A673 (cell line): ENCODE measurements around the gene ZNF408. TPM values are rescaled to one million over a fixed set of nuclear protein-coding genes. Genes with fewer than 3 reads are reported as not detected.

ENCODE experiments used
- BruUV-seq: library from RNA; stranded (reverse); fragments of 400-500 nt; replicated peaks from 2 replicates; lab custom pipeline; 2021; lab: Mats Ljungman, UMichigan
- CTCF ChIA-PET: fragments of 300-600 bp; sonication (Branson Sonifier 250); formaldehyde crosslinking; loops from one replicate; lab custom pipeline; 2022; ENCODE audit warnings: antibody characterized with exemption; lab: Charles Lee
- POLR2A ChIA-PET: fragments of 300-600 bp; sonication (Branson Sonifier 250); formaldehyde crosslinking; loops from one replicate; lab custom pipeline; 2022; ENCODE audit warnings: antibody characterized with exemption; ENCODE audit not compliant: low non-redundant PET; lab: Charles Lee
- DNase-seq: peaks from one replicate; pipeline ENCODE4 v3.0.0-alpha.2; 2015; ENCODE audit warnings: low spot score
- H3K27ac ChIP-seq: fragments of 200-600 bp; sonication (generic); 2 replicates; pipeline ENCODE4 v1.5.1; 2016; ENCODE audit warnings: mixed run types, low read depth, mild to moderate bottlenecking, mixed read lengths, antibody characterized with exemption, low read length; ENCODE audit not compliant: poor library complexity, severe bottlenecking
- H3K27me3 ChIP-seq: fragments of 200-600 bp; sonication (generic); replicated peaks from 2 replicates; pipeline ENCODE4 v1.6.1; 2017; ENCODE audit warnings: mixed run types, low read depth, mild to moderate bottlenecking, mixed read lengths, antibody characterized with exemption, low read length; ENCODE audit not compliant: insufficient read depth, poor library complexity
- H3K36me3 ChIP-seq: fragments of 200-600 bp; sonication (generic); 2 replicates; pipeline ENCODE4 v1.6.1; 2016; ENCODE audit warnings: mixed run types, mild to moderate bottlenecking, mixed read lengths, antibody characterized with exemption, low read length; ENCODE audit not compliant: insufficient read depth, poor library complexity, severe bottlenecking
- H3K4me1 ChIP-seq: fragments of 200-600 bp; sonication (generic); 2 replicates; pipeline ENCODE4 v1.6.1; 2017; ENCODE audit warnings: mixed run types, mild to moderate bottlenecking, mixed read lengths, antibody characterized with exemption, low read length; ENCODE audit not compliant: insufficient read depth, poor library complexity, severe bottlenecking
- H3K4me3 ChIP-seq: fragments of 200-600 bp; sonication (generic); 2 replicates; pipeline ENCODE4 v1.5.1; 2016; ENCODE audit warnings: low read depth, mixed run types, mild to moderate bottlenecking, mixed read lengths, low read length; ENCODE audit not compliant: poor library complexity, severe bottlenecking
- H3K9me3 ChIP-seq: fragments of 200-600 bp; sonication (generic); 2 replicates; pipeline ENCODE4 v1.6.1; 2016; ENCODE audit warnings: mixed run types, low read depth, mild to moderate bottlenecking, mixed read lengths, antibody characterized with exemption, low read length; ENCODE audit not compliant: poor library complexity, severe bottlenecking
- EZH2 ChIP-seq: fragments of 200-600 bp; sonication (generic); IDR thresholded peaks from 2 replicates; pipeline ENCODE4 v1.6.1; 2017; ENCODE audit warnings: borderline replicate concordance, low read depth, mild to moderate bottlenecking, mixed read lengths, antibody characterized with exemption, low read length; ENCODE audit not compliant: poor library complexity, severe bottlenecking
- intact Hi-C: fragments of 100-400 bp; cut with micrococcal nuclease; formaldehyde crosslinking; loops from one replicate; pipeline ENCODE4 v1.10.0; 2022; ENCODE audit not compliant: unreplicated experiment
- total RNA-seq: library from RNA; stranded (reverse); gene quantifications from 2 replicates; pipeline ENCODE4 v1.2.3, GENCODE V29; 2021
- TF ChIP-seq, protein P1 (sequence below): fragments of 300-800, 200-600 bp; sonication (generic); conservative IDR thresholded peaks from 2 replicates; pipeline ENCODE4 v1.5.1; 2017; ENCODE audit warnings: low read depth, mild to moderate bottlenecking, antibody characterized with exemption, low read length, moderate library complexity, mixed read lengths

The ZNF408 gene
- total RNA-seq, 1 experiment from 2014 or later, result 40.1 TPM

DNA sequence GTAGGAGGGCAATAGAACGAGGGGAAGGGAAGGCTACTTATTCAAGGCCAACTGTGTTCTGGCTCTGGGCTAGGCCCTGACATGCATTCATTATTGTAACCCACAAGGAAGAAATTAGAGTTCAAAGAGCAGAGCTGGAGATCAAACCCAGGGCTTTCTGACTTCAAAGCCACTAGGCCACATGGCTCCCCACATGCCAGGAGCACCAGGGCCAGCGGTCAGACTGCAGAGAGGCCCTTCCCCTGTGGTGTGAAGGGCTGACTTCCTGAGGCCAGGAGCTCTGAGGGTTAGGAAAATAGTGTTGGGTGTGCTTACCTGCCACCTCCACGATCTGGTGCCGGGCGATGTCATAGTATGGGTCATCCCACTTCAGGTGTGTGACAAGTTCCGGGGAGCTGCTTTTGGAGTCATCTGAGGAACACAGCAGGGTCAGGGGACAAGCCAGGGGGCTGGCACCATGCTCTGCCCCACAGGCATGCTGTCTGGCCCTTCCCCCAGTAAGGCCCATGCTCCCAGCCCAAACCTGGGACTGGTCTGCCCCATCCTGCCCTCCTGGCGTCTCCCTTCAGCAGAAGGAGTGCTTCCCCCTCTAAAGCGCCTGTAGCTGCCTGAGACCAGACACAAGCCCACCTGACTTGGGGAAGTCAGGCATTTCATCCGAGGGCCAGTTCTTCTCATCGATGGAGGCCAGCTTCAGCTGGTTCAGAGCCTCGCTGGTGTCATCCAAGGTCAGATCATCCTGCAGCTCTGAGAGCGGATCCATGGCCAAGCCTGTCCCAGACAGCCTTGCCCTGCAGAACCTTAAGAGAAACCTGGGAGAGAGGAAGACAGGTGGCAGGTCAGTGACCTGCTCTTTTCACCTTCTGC is 5.3 kb upstream of the ZNF408 start:
- Histone ChIP-seq H3K9me3 (no peaks in the 10 kb centered on the region), H3K27me3 (no peaks in the 10 kb centered on the region), H3K27ac (no peak overlapping the region), H3K4me1 (no peaks in the 10 kb centered on the region), H3K4me3 (no peak overlapping the region), H3K36me3 (peaks cover 26% of the 10 kb centered on the region)
- TF ChIP-seq EZH2, result no peak
- TF ChIP-seq, protein P1, sequence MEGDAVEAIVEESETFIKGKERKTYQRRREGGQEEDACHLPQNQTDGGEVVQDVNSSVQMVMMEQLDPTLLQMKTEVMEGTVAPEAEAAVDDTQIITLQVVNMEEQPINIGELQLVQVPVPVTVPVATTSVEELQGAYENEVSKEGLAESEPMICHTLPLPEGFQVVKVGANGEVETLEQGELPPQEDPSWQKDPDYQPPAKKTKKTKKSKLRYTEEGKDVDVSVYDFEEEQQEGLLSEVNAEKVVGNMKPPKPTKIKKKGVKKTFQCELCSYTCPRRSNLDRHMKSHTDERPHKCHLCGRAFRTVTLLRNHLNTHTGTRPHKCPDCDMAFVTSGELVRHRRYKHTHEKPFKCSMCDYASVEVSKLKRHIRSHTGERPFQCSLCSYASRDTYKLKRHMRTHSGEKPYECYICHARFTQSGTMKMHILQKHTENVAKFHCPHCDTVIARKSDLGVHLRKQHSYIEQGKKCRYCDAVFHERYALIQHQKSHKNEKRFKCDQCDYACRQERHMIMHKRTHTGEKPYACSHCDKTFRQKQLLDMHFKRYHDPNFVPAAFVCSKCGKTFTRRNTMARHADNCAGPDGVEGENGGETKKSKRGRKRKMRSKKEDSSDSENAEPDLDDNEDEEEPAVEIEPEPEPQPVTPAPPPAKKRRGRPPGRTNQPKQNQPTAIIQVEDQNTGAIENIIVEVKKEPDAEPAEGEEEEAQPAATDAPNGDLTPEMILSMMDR, result no peak
- ChIA-PET CTCF (no interaction called here), POLR2A (no interaction called here)
- intact Hi-C loops, result no loop called here
- DNase-seq, result no peak
- BruUV-seq, result no TSS peak

DNA sequence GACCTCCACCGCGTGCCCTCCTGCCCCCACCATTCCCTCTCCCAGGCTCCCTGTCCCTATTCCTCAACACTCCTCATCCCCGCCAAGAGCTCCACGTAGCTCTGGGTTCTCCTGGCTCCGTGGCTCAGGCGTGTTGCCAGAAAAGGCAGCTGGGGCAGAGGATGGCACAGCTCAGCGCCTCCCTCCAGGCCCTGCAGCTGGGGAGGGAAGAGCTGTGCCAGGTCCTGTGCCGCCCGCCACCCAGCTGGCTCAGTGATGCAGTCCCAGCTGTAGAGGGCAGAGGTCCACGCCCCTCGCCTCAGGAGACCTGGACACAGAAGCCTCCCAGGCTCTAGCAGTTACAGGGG is 4.6 kb upstream of the ZNF408 start:
- TF ChIP-seq, protein P1, result no peak
- no peak for TF ChIP-seq EZH2
- no peaks in the 10 kb centered on the region for H3K9me3 ChIP-seq
- H3K4me3 ChIP-seq, result no peak overlapping the region
- no peak for DNase-seq
- no peaks in the 10 kb centered on the region for H3K4me1 ChIP-seq
- H3K36me3 ChIP-seq, result peaks cover 26% of the 10 kb centered on the region
- BruUV-seq, result no TSS peak
- ChIA-PET POLR2A (no interaction called here), CTCF (no interaction called here)
- no peaks in the 10 kb centered on the region for H3K27me3 ChIP-seq
- intact Hi-C loops, result no loop called here
- H3K27ac ChIP-seq, result no peak overlapping the region

DNA sequence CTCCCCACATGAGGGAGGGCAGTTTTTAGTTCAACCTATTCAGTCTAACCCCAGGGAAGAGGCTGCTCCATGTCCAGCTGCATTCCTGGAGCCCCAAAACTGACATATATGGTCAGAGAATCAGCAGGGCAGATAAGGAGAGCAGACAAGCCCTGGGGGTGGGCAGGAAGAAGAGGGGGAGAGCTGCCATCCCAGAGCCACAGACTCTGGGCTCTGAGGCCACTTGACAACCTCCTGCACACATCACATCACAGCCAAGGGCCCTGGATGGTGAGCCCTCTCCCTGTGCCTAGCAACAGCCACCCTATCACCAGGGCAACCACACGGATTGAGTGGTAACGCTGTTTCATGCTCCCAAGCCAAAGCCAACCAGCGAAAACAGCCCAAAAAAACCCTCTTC is 3.5 kb upstream of the ZNF408 start:
- Histone ChIP-seq H3K4me1 (peaks cover 6% of the 10 kb centered on the region), H3K36me3 (peaks cover 28% of the 10 kb centered on the region), H3K27me3 (no peaks in the 10 kb centered on the region), H3K9me3 (no peaks in the 10 kb centered on the region), H3K4me3 (no peak overlapping the region), H3K27ac (no peak overlapping the region)
- no peak for DNase-seq
- BruUV-seq, result no TSS peak
- POLR2A ChIA-PET, result no interaction called here
- TF ChIP-seq EZH2, result no peak
- TF ChIP-seq, protein P1, result no peak
- intact Hi-C loops, result no loop called here
- CTCF ChIA-PET, result no interaction called here
